CD4-positive, alpha-beta T cell treated with Interleukin-21 for 1 hour (primary cell): ENCODE measurements around the gene ROBO1.
"Not testable (repeated sequence)": the region's sequence is repeated elsewhere in the genome, so short reads cannot be mapped to it uniquely, and the experiment has no call there.

Experiments used
- DNase-seq: peaks from one replicate; pipeline ENCODE4 v3.0.0-alpha.2; 2020

ROBO1 gene

GRCh38 chr3:78893161-78893560 is 874.6 kb downstream of the ROBO1 start:
- DNase-seq, result no peak

DNA sequence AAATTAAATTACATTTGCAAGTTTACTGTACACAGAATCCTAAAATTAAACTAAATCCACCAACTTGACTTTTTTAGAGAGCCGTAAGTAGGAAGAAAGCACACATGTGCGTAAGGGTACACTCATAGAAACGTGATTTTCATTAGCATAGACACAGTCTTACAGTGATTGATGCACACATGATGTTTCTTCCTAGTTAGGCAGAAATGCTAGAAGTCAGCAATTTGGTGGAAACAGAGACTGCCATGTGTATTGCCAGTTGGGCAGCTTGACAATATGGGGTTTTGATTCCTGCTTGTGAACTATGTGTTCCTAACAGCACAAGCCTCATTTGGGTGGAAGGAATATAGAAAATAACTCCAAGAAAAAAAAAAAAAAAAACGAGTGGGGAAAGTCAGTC is 878.5 kb downstream of the ROBO1 start:
- DNase-seq, result no peak

DNA sequence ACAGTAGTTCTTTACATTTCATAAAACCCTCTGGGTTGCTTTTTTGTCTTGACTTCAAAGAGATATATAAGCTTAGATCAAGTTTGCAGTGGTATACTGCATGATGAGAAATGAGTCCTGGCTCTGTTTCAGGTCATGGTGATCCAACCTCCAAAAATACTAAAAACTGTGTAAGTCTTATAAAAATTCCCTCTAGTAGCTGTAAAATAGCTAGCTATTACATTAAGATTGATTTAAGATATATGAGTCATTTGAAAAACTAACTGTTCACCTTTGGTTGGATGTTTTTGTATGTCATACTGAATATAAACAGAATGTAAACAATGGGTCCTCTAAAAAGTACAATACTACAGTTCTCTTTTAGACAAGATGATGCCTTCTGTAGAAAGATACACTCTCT is 879.2 kb downstream of the ROBO1 start:
- DNase-seq, result no peak

- DNase-seq, result no peak
Measured at GRCh38 chr3:78887547-78888011, 880.2 kb downstream of the ROBO1 start.

- DNase-seq, result no peak
Measured at GRCh38 chr3:78887029-78887428, 880.8 kb downstream of the ROBO1 start.

DNA sequence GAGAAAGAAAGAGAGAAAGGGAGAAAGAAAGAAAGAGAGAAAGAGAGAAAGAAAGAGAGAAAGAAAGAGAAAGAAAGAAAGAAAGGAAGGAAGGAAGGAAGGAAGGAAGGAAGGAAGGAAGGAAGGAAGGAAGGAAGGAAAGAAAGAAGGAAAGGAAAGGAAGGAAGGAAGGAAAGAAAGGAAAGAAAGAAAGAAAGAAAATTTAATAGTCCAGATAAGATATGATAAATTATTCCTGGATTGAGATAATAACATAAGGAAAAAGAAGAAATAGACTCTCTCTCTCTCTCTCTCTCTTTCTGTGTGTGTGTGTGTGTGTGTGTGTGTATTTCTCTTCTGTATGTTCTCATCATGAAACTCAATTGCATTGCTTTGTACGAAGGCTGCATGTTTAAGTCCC is 883.2 kb downstream of the ROBO1 start:
- DNase-seq, result not testable (repeated sequence)

DNA sequence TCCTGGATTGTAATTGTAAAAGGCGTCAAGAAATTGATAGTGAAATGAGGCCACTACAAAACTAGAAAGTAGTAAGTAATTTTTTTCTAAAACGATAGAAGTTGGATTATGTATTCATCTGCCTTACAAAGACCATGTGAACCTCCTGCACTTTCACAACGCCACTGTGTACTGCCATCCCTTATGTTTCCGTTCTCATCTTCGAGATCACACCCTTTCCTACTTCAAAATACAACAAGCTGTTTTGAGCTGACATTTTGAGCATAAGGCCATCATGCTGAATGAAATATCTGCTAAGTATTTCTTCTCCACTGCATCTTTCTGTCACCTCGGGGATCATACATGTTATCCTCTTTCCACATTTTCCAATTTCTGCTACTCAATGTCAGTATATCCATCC is 885.5 kb downstream of the ROBO1 start:
- DNase-seq, result no peak

DNA sequence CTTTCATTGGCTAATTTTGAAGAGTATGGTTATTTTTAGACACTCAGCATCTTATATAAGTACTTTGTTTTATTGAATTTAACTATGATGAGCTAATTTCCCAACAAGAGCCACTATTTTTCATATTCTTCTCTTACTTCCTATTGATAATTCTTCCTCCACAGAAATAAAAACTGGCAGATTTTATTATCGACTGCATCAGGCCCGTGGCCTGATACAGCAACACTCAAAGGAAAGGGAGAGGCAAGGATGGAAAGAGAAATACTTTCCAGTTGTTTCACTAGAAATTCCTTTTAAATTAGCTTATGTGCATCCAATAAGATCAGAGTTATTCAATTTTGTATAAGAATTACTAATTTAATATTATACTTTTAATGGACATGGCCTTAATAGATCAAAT is 886.3 kb downstream of the ROBO1 start:
- no peak for DNase-seq

- DNase-seq, result no peak
Measured at GRCh38 chr3:78880603-78881461, 887.0 kb downstream of the ROBO1 start.

- DNase-seq, result no peak
Measured at GRCh38 chr3:78879295-78879860, 888.4 kb downstream of the ROBO1 start.

- DNase-seq, result no peak
Measured at GRCh38 chr3:78878789-78879188, 889.0 kb downstream of the ROBO1 start.

DNA sequence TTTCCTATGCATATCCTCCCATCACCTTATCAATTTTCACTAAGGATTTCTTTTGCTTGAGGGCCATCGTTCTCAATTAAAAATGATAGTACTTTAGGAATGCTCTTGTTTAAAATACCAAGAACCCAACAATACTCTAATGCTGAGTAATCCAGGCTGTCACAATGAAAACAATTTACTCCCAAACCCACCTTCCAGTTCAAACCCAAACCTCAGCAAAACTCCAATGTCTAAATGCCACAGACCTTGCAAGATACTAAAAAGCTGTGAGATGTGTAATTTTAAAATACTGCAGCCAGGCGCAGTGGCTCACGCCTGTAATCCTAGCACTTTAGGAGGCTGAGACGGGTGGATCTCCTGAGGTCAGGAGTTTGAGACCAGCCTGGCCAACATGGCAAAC is 889.8 kb downstream of the ROBO1 start:
- DNase-seq, result no peak

DNA sequence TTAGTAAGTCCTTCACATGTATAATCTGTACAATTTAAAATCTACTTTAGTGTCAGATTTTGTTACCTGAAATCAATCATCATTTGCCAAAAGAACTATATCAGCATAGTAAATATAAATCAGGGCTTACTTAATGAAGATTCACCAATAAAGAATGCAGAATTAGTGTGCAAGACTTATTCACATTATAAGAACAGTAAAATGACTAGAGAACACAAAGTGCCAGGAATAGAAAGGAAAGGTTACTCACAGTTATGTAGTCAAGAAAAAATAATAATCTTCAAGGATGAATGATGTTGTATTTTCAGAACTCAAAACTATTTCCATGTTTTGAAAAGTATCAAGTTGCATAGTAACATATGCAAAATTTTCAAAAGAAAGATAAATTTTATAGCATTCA is 891.9 kb downstream of the ROBO1 start:
- no peak for DNase-seq

- no peak for DNase-seq
Measured at GRCh38 chr3:78875436-78875835, 892.4 kb downstream of the ROBO1 start.

DNA sequence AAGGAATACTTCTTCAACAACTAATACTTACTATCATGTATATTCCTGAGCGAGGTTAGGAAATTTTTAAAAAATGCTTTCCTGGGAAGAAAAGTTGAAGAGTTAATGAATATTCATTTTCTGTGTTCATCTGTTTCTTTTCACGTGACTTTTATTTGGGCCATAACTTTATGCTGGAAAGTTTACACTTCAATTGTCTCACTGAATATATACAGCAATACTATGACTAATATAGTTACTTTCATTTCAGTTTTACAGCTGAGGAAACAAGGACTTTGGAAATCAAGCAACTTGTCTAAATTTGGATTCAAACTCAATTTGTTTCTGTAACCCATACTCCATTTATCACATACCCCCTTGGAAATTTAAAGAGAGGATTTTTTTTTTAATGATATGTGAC is 894.2 kb downstream of the ROBO1 start:
- DNase-seq, result no peak

GRCh38 chr3:78872195-78872594 is 895.6 kb downstream of the ROBO1 start:
- DNase-seq, result no peak

DNA sequence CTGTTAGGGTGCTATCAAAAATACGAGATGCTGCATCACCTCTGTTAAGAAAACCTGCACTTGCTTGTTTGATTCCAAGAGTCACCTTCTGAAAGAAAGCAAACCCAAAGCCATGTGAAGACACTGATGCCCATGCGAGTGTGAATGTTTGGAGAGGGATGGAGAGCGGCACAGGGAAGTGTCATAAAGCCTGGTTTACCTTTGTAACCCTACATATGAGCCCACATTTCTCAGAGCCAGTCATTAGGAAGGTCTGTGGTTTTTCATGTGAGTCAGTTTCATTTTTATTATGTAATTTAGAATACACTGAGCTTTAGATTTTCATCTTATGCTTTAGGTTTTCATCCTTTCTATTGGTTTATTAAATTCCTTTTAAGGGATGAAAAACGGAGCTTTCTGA is 896.8 kb downstream of the ROBO1 start:
- no peak for DNase-seq

GRCh38 chr3:78870484-78870883 is 897.3 kb downstream of the ROBO1 start:
- DNase-seq, result no peak

DNA sequence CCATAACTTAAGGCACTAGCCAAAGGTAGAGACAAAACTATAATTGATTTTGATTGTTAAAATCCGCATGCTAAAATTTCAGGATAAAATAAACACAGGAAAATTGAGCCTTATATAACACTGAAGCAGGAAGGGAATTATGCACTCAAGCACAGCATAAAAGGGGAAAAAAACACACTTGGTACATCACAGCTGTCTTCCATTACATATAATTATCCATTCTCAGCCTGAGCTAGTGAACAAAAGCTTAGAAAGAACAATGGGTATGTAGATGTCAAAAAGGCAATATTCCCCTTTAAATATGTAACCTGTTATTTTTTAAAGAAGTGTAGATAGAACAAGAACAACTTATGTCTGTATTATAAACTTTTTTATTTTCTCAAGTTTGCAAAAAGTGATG is 899.2 kb downstream of the ROBO1 start:
- no peak for DNase-seq

GRCh38 chr3:78867409-78868372 is 900.1 kb downstream of the ROBO1 start:
- DNase-seq, result no peak

DNA sequence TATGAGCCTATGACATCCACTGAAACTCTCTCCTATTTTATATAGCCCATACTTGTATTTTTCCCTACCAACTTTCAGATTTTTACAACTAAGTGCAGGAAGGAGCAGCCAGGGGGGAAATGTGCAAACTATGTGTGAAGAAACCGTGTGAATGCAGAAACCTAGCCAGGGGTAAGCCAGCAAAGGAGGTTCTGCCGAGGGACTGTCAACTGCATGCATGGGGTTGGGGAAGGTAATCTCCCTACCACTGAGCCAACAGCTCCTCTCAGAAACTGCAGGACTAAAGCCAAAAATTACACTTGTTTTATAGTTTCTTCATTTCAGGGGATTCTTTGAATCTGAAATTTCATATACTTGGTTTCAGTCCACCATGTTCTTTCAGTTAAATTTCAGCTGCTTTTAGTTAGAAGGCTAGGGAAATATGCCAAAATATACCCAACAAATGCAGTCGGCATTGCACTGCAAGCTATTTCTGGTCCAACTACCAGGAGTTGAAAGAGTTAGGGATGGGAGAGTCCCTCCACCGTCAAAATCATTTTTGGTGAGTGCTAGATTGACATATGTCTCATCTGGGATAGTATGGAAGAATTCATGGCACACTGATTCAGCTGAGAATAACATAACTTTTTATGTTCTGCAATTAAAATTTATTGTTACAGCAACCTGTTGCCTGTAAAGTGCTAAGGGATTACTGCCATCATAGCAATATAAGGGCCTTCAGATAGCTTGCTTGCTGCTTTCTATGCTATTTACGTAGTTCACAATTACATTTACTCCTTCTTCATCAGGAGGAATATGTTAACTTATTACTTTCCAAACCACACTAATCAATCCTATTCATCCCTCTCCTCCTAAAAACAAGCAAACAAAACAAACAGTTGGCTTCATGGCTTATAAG is 904.2 kb downstream of the ROBO1 start:
- no peak for DNase-seq

- DNase-seq, result no peak
Measured at GRCh38 chr3:78861156-78861555, 906.6 kb downstream of the ROBO1 start.
